ACHN (cell line): ENCODE results near the gene PURA.
"Not testable (repeated sequence)": the region's sequence is repeated elsewhere in the genome, so short reads cannot be mapped to it uniquely, and the experiment has no call there.

Source experiments
- DNase-seq: peaks from one replicate; pipeline ENCODE4 v3.0.0-alpha.2; 2015
- in situ Hi-C: cut with HindIII; loops from 2 replicates; pipeline ENCODE4 v1.10.0; 2017; ENCODE audit warnings: low sequenced_read_pairs, low pct_ligation_motif_present, low pct_unique_long_range_greater_than_20kb

PURA gene

DNA sequence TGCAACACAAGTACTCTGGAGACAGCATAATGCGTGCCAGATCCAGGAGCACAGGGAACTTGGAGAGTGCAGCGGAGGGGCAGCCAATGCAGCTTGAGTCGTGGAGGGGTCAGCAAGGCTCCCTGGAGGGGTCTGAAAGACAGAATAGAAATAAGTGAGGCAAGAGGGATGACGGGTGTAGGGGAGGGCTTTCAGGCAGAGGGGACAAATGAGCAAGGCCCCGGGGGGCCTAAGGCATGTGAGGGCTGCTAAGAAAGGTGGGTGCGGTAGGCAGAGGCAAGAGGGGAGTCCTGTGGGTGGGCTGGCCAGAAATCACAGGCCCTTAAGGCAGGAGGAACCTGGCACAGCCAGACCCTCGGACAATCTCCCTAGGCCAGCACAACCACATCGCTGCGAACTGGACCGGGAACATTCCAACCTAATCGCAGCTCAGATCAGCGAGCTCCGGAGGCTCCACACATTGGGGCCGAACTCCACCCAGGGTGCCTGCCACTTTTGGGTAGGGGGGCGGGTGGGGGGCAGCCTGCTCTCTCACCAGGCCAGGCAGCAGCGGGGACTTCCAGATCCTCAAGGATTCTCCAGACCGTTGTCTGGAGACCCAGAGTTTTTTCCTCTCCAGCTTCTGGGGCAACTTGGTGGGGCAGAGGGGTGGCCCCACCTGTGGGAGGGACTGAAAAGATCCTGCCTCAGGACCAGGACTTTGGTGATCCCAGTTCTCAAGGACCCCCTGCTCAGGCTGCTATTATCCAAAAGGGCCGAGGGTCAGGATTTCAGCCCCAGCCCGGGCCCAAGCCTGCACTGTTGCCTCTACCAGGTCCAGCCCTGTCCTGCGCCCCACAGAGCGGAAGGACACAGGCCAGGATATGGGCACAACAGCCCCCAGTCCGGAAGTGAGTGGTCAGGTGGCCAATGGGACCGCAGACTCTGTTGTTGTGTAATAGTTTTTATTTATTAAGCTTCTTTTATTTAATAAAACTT lies 38.4 kb downstream of the PURA start:
- in situ Hi-C loops = no loop called here
- no peak for DNase-seq

DNA sequence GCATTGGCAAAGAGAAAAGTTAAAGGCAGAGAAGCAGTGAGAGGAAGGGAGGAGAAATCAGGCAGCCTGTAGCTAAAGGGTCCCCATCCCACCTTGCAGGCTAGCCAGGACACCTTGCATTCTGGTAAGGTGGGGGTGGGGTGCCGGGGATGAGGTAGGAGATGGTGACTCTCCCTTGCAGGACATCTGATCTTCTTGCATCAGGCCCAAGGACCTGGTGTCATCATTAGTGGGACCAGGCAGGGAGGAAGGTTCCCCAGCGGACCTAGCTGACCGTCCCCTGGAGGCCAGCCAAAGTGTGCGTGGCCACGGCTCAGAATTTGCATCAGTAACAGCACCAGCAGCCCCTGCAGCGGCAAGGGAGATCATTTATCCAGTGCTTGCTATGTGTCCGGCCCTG lies 39.3 kb downstream of the PURA start:
- in situ Hi-C loops = no loop called here
- DNase-seq = no peak

DNA sequence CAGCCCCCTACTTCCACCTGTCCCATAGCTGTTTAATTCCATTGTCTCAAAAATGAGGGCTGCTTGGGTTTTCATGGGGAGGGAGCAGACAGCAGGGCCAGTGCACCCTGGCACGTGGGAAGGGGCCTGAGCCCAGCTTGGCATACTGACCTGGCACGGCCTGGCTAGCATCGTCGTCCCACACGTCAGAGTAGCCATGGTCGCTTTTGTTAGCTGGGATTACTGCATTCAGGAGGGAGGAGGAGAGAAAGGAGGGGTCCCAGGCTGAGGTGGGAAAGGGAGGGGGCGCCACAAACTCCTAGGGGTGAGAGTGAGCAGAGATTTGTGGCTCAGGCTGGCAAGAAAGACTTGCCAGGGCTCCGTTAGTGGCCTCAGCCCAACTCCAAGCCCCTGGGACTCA lies 40.0 kb downstream of the PURA start:
- in situ Hi-C loops = no loop called here
- no peak for DNase-seq

DNA sequence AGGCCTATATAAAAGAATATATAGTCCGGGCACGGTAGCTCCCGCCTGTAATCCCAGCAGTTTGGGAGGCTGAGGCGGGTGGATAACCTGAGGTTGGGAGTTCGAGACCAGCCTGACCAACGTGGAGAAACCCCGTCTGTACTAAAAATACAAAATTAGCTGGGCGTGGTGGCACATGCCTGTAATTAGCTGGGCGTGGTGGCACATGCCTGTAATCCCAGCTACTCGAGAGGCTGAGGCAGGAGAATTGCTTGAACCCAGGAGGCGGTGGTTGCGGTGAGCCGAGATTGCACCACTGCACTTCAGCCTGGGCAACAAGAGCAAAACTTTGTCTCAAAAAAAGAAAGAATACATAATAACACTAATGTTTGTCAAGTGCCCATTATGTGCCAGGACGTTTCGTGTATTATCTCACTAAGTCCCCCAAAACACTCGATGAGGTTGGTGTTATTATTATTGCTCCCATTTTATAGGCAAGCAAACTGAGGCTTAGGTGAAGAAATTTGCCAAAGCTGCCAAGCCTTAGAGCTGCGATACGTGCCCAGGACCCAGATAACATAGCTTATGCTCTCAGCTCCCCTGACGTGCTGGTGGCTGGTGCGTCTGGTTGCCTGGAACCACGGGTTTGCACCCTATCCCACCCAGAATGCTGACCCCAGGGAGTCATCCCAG lies 40.9 kb downstream of the PURA start:
- in situ Hi-C loops, DNase-seq: not testable (repeated sequence)

DNA sequence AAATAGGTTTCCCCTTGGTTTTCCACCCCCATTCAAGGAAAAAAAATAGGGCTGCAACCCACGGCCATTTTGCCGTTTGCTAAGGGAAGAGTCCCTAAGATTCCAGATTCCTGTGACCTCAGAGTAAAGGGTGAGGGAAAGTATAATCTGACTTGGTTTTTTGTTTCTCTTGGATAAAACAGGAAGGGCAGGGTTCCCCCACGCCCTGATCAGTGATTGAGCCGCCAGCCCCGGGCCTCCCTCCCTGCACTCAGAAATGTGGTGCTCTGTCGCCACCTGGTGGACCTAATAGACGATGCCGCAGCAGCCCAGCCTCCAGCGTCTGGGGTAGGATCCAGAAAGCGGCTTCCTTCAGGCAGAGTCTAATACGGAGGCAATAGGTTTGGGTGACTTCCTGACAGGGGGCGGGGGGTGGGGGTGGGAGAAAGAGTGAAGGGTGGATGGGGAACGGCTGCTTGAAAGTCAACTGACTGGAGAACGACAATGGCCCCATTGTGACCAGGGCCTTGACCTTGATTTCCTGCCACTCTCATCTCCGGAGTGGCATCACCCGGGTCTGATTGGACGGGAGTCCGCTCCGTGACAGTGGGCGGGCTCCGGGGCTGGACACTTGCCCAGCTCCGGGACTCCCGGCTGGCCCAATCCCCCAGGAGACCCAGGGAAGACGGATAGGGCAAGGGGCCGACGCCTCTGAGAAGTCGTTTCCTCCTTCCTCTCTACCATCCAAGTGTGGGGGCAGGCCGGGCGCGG lies 43.3 kb downstream of the PURA start:
- DNase-seq = peak; percentile 81
- in situ Hi-C loops = no loop called here

DNA sequence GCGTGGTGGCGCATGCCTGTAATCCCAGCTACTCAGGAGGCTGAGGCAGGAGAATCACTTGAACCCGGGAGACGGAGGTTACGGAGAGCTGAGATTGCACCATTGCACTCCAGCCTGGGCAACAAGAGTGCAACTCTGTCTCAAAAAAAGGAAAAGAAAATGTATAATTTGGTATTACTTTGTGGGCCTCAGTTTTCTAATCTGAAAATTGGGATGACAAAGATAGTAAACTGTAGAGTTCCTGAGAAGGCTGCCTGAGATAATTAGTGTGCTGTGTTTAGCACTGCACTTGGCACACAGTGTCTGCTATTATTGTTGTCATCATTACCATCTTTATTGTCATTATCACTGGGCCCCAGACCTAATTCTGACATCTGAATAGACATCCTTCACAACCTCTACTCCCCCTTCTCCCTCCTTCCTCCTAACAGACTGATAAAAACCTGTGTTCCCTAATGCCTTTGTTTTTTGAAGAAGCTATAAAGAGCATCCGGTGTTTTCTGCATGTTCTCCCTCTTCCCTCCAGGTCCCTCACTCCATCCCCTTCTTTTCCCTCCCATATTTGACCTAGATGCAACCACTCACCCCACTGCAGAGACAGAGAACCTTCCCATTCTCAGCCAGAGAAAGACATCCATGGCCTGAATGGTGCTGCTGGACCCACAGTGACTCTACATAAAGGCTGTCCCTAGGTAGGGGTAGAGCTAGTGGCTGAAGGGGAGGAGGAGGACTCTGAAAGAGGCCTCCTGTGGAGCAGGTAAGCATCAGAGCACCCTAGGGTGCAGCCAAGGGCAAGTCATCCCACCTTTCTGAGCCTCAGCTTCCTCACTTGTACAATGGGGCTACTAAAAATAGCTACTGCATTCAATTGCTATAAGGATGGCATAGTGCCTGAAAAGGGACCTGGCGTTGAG lies 45.4 kb downstream of the PURA start:
- no peak for DNase-seq
- in situ Hi-C loops = no loop called here

DNA sequence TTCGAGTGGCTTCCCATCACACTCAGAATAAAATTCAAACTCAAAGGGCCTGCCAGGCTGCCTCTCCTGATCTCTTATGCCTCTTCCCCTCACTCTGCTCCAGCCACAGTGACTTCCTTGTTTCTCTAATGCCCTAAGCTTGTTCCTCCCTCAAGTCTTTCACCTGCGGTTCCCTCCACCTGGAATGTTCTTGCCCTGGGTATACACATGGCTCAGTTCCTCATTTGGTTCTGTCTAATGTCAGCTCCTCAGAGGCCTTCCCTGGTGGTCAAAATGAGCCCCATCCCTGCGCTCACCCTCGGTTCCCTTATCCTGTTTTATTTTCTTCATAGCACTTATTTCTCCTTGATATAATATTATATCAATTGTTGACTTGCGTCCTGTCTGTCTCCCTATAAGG lies 48.4 kb downstream of the PURA start:
- DNase-seq = no peak
- in situ Hi-C loops = no loop called here

DNA sequence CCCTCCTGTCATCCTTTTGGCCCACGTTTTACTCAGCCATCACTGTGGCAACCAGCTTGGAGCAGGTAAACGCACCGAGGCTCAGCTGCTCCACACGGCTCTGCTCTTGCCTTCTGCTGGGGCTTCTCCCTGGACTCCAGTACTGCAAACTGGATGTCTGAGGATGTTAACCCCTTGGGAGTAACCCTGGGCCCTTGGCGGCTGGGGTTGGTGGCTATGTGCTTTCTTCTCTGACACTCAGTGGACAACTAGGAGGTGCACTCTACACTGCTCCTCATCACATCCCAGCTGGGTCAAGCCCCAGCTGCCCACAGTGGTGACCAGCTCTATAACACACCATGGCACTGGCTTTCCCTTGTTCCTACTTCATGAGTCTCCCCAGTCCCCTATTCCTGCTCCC lies 48.9 kb downstream of the PURA start:
- in situ Hi-C loops = no loop called here

DNA sequence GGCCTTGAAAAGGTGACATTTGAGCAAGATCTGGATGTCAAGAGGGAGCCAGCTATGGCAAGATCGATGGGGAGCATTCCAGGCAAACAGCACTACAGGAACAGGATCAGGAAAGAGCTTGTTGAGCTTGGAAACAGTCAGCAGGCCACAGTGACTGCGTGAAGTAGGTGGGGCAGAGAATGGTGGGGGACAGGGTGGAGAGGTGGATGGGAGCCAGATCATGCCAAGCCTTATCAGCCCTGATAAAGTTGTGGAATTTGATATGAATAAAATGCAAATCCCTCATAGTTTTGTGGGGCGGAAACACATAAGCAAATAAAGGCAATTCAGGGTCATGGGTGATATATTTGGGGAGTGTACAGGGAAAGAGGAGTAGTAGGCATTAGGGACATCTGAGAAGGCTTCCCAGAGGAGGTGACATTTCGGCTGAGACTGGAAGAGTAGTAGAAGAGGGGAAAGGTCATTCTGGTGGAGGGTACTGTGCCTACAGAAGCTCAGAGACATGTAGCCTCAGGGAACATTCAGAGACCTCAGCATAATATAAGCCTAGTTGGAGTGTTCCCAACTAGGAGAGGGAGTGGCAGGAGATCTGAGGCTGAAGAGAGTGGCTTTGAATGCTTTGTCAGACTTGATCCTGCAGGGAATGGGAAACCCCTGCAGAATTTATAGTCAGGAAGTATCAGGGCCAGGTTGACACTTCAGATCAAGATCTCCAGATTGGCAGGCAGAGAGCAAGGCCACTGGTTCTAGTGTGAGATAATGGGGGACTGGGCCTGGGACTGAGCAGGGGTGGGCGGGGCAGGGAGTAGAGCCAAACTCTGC lies 51.4 kb downstream of the PURA start:
- DNase-seq = no peak
- in situ Hi-C loops = no loop called here

More for the DNA sequence above, 48.9 kb downstream of the PURA start:
- DNase-seq = no peak

DNA sequence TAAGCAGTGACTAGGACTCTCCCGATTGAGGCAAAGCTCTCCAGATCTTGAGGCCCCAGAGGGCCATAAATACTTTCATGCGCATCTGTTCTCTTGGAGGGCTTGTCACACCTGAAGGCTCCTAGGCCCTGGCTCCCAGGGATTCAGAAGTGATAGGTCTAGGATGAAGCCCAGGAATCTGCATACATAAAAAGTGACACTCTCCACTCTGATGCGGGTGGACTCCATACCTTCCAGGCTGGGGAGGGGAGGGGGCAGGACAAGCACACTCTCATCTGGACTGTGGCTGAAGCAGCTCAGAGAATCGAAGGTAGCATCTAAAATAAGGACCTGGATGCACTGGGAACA lies 52.0 kb downstream of the PURA start:
- no peak for DNase-seq
- in situ Hi-C loops = no loop called here

DNA sequence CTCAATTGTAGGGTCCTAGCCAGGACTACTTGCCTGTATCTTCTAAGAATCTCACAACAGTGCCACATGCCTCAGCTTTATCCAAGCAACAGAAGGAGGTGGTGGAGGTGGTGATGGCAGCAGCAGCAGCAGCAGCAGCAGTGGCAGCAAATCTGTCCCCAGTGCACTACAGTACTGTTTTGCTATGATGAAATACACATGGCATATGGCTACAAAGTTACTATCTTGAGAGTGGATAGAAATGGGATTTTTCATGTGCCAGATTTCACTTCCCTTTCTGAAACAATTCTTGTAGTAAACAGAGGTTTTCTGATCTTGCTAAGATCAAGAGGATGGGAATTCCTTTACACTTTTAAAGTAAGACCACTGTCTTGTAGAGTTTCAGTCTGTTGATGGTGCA lies 53.0 kb downstream of the PURA start:
- DNase-seq = no peak
- in situ Hi-C loops = no loop called here

DNA sequence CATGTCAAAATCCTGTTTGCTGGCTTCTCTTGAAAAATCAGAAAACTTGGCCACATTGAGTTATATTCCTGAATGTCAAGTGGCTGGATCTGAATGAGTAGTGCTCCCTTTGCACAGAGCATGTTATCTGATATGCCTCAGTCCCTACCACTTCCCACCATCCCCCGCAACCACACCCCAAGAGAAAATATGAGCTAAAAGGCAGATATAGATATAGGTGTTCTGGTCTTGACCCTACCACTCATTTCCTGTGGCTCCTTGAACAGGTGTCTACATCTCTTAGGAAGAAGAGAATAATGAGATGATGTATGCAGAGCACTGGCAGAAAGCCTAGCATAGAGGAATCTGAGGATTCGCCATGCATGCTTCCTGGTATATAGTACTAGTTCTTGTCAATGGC lies 54.5 kb downstream of the PURA start:
- no peak for DNase-seq
- in situ Hi-C loops = no loop called here

DNA sequence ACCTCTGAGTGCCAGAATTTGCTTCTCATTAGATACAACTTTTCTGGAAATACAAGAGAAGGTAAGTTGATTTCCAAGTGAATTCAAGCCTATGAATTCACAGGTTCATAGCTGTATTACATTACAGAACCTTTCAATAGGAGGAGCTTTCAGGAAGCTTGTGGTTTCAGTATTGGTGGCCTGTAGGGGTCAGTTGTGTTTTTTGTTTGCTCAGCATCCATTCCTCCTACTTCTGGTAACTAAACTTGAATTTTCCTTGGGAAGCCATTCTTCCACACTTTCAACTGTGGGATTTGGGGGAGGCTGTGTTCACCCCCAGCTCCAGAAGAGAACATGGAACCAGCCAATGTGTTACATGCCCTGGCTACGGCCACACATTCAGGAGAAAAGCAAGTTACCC lies 55.5 kb downstream of the PURA start:
- DNase-seq = peak; percentile 33
- in situ Hi-C loops = no loop called here

DNA sequence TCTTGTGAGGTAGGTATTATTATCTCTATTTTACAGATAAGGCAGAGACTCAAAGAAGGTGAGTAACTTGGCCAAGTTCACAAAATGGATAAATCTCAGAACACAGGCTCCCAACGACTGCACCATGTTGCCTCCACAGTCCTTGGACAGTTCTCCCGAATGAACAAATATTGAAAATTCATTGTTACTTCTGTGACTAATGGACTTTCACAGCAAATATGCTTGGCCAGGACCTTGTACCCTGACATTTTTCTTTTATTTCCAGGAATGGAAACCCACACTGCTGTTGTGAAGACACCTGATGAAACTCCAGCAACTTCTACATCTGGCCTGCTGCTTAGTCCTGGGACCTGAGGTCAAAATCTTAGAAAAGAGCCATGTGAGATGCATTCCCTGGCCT lies 58.6 kb downstream of the PURA start:
- no peak for DNase-seq
- in situ Hi-C loops = no loop called here

DNA sequence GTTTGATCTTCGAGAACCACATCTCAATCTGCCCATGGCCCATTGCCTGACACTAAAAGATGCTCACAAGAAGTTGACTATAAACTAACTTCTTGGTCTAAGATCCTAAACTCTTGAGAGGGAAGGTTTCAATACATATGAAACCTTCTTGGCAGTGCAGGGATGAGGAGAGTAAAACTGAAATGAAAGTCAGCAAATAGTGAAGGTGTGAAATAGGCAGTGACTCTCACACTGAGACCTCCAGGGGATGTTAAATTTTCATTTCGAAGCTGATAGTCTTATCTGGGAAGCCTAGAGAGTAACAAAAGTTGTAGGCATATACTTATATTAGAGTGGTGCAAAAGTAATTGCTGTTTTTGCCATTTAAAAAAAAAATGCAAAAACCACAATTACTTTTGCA lies 60.1 kb downstream of the PURA start:
- in situ Hi-C loops = no loop called here
- no peak for DNase-seq

DNA sequence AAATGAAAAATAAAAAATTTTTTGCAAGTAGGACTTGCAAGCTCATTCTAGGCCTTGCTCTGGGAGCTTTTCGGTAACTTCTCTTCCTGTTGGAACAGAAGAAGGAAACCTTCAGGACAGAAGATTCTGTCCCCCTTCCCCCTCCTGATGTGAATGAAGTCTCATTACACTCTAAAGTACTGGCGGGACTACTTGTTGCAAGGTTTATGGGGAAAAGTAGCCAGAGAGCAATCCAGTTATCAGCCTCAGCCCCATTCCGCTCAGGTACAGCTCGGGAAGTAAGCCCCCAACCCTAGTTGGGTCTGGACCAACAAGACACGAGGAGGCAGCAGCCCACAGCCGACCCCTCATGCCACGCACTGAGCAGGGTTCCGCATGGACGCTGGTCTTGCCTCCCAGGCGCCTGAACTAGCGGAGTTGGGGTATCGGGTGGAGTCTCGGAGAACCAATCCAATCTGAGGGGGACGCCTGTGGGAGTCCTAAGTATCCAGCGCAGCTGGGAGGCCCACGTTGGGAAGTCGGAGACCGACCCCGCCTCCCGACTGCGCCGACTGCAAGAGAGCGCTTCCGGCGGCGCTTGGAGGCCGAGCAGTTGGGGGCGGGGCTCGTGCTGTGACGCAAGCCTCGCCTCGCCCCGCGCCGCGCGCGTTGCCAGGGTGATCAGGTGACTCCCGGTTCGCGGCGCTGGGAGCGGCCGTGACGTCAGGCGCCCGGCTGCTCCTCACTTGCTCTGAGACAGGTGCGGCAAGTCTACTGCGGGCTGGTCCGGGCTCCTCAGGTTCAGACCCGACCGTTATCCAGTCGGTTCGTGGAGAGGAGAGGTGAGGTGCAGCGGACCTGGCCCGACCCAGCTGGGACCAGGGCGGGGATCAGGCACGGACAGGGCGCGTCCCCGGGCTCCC lies 60.8 kb downstream of the PURA start, which contains the start of gene CYSTM1:
CYSTM1 (plus strand) TSS at position 724 of the 902 bp plus-strand sequence. CDS start 19,278 bp downstream, outside the sequence.
- in situ Hi-C loops = no loop called here
- DNase-seq = peak; percentile 93
